Esophagus muscularis mucosa (tissue), 4 donors: Measurements from ENCODE around the gene TEAD4.

ENCODE experiments used
- CTCF ChIP-seq, 3 experiments: fragments of 200-600 bp in 2 of 3; fragments of 450-650 bp in 1 of 3; sonication (generic) in 2 of 3; IDR thresholded peaks; one replicate each; pipeline ENCODE4 v1.5.1; 2017 to 2019; ENCODE audit warnings: antibody characterized with exemption in 3 of 3, mild to moderate bottlenecking in 2 of 3, moderate library complexity in 1 of 3
- EP300 ChIP-seq: sonication (generic); formaldehyde crosslinking; IDR thresholded peaks from one replicate; pipeline ENCODE4 v1.6.1; 2017; ENCODE audit warnings: antibody characterized with exemption
- POLR2A ChIP-seq: fragments of 450-650 bp; IDR thresholded peaks from one replicate; pipeline ENCODE4 v1.6.1; 2017; ENCODE audit warnings: antibody characterized with exemption, moderate library complexity, mild to moderate bottlenecking, low read depth
- POLR2AphosphoS5 ChIP-seq, 2 donors: sonication (generic); formaldehyde crosslinking; IDR thresholded peaks; one replicate each; pipeline ENCODE4 v1.6.1; 2017; ENCODE audit warnings: antibody characterized with exemption in 2 of 2

- TF ChIP-seq CTCF (IDR thresholded peaks at IDR 0.05) = peak in 2 of 3 experiments; percentile 18 to 37
- no peak for TF ChIP-seq POLR2AphosphoS5 (IDR thresholded peaks at IDR 0.05)
- TF ChIP-seq EP300 = no peak
- no peak for TF ChIP-seq POLR2A
Observed at GRCh38 chr12:3035815-3036702, 76.9 kb downstream of the TEAD4 start.
